WTC11 (cell line): Measurements from ENCODE around the gene VTN. TPM values are rescaled to one million over a fixed set of nuclear protein-coding genes. Genes with fewer than 3 reads are reported as not detected.

Experiments used
- ELF4 ChIP-seq: sonication (generic); formaldehyde crosslinking; IDR thresholded peaks from 2 replicates; pipeline ENCODE4 v1.8.1; 2022; ENCODE audit warnings: low read depth, mild to moderate bottlenecking, moderate library complexity, missing genetic modification reagents
- JUN ChIP-seq: sonication (generic); formaldehyde crosslinking; IDR thresholded peaks from 2 replicates; pipeline ENCODE4 v1.8.0; 2023; ENCODE audit warnings: mild to moderate bottlenecking, missing genetic modification reagents
- NFE2L1 ChIP-seq: sonication (generic); formaldehyde crosslinking; IDR thresholded peaks from 2 replicates; pipeline ENCODE4 v1.8.1; 2023; ENCODE audit warnings: missing genetic modification reagents
- NR1H2 ChIP-seq: sonication (generic); formaldehyde crosslinking; IDR thresholded peaks from 2 replicates; pipeline ENCODE4 v1.9.0; 2021; ENCODE audit warnings: mild to moderate bottlenecking, moderate library complexity, missing genetic modification reagents
- PRRX2 ChIP-seq: fragments of 250-450 bp; sonication (Bioruptor Pico); IDR thresholded peaks from 2 replicates; pipeline ENCODE4 v1.8.0; 2021; ENCODE audit warnings: mild to moderate bottlenecking
- TCF7 ChIP-seq: sonication (generic); formaldehyde crosslinking; IDR thresholded peaks from 2 replicates; pipeline ENCODE4 v1.8.0; 2022; ENCODE audit warnings: mild to moderate bottlenecking, low read depth, missing genetic modification reagents, moderate library complexity
- ZNF219 ChIP-seq: sonication (generic); formaldehyde crosslinking; IDR thresholded peaks from 2 replicates; pipeline ENCODE4 v1.8.0; 2023; ENCODE audit warnings: missing genetic modification reagents, mild to moderate bottlenecking, borderline replicate concordance
- ZNF423 ChIP-seq: fragments of 250-450 bp; sonication (Bioruptor Pico); IDR thresholded peaks from 2 replicates; pipeline ENCODE4 v2.1.2; 2022; ENCODE audit warnings: mild to moderate bottlenecking, moderate library complexity
- total RNA-seq: library from RNA; stranded (reverse); gene quantifications from 3 replicates; pipeline ENCODE4 v1.2.3, GENCODE V29; 2021
- TF ChIP-seq, protein P1 (sequence below): fragments of 250-450 bp; sonication (Bioruptor Pico); IDR thresholded peaks from 2 replicates; pipeline ENCODE4 v1.9.0; 2021; ENCODE audit warnings: mild to moderate bottlenecking, borderline replicate concordance
- TF ChIP-seq, protein P2 (sequence below): fragments of 250-450 bp; sonication (Bioruptor Pico); IDR thresholded peaks from 2 replicates; pipeline ENCODE4 v1.9.0; 2021; ENCODE audit warnings: mild to moderate bottlenecking
- TF ChIP-seq, protein P3 (sequence below): sonication (generic); formaldehyde crosslinking; IDR thresholded peaks from 2 replicates; pipeline ENCODE4 v1.8.1; 2022; ENCODE audit warnings: missing genetic modification reagents, borderline replicate concordance
- TF ChIP-seq, protein P4 (sequence below): sonication (generic); formaldehyde crosslinking; IDR thresholded peaks from 2 replicates; pipeline ENCODE4 v1.8.1; 2023; ENCODE audit warnings: mild to moderate bottlenecking, missing genetic modification reagents, borderline replicate concordance
- TF ChIP-seq, protein P5 (sequence below): sonication (generic); formaldehyde crosslinking; IDR thresholded peaks from 2 replicates; pipeline ENCODE4 v1.8.1; 2022; ENCODE audit warnings: low read depth, missing genetic modification reagents, borderline replicate concordance
- TF ChIP-seq, protein P6 (sequence below): sonication (generic); formaldehyde crosslinking; conservative IDR thresholded peaks from 2 replicates; pipeline ENCODE4 v1.8.1; 2023; ENCODE audit warnings: mild to moderate bottlenecking, low read depth, missing genetic modification reagents, moderate library complexity
- TF ChIP-seq, protein P7 (sequence below): fragments of 250-450 bp; sonication (Bioruptor Pico); IDR thresholded peaks from 2 replicates; pipeline ENCODE4 v1.8.0; 2021; ENCODE audit warnings: mild to moderate bottlenecking
- TF ChIP-seq, protein P8 (sequence below): fragments of 250-450 bp; sonication (Bioruptor Pico); conservative IDR thresholded peaks from 2 replicates; pipeline ENCODE4 v1.9.0; 2021; ENCODE audit warnings: mild to moderate bottlenecking

The VTN gene
- total RNA-seq, 1 experiment from 2014 or later = 1.6 TPM

DNA sequence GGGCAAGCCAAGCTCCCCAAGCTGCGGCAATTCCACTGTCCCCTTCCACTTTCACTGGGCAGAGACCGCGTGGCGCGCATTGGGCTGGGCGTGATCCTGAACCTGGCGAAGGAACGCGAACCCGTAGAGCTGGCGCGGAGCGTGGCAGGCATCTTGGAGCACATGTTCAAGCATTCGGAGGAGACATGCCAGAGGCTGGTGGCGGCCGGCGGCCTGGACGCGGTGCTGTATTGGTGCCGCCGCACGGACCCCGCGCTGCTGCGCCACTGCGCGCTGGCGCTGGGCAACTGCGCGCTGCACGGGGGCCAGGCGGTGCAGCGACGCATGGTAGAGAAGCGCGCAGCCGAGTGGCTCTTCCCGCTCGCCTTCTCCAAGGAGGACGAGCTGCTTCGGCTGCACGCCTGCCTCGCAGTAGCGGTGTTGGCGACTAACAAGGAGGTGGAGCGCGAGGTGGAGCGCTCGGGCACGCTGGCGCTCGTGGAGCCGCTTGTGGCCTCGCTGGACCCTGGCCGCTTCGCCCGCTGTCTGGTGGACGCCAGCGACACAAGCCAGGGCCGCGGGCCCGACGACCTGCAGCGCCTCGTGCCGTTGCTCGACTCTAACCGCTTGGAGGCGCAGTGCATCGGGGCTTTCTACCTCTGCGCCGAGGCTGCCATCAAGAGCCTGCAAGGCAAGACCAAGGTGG lies 11.2 kb upstream of the VTN start (continued):
- TF ChIP-seq, protein P1, sequence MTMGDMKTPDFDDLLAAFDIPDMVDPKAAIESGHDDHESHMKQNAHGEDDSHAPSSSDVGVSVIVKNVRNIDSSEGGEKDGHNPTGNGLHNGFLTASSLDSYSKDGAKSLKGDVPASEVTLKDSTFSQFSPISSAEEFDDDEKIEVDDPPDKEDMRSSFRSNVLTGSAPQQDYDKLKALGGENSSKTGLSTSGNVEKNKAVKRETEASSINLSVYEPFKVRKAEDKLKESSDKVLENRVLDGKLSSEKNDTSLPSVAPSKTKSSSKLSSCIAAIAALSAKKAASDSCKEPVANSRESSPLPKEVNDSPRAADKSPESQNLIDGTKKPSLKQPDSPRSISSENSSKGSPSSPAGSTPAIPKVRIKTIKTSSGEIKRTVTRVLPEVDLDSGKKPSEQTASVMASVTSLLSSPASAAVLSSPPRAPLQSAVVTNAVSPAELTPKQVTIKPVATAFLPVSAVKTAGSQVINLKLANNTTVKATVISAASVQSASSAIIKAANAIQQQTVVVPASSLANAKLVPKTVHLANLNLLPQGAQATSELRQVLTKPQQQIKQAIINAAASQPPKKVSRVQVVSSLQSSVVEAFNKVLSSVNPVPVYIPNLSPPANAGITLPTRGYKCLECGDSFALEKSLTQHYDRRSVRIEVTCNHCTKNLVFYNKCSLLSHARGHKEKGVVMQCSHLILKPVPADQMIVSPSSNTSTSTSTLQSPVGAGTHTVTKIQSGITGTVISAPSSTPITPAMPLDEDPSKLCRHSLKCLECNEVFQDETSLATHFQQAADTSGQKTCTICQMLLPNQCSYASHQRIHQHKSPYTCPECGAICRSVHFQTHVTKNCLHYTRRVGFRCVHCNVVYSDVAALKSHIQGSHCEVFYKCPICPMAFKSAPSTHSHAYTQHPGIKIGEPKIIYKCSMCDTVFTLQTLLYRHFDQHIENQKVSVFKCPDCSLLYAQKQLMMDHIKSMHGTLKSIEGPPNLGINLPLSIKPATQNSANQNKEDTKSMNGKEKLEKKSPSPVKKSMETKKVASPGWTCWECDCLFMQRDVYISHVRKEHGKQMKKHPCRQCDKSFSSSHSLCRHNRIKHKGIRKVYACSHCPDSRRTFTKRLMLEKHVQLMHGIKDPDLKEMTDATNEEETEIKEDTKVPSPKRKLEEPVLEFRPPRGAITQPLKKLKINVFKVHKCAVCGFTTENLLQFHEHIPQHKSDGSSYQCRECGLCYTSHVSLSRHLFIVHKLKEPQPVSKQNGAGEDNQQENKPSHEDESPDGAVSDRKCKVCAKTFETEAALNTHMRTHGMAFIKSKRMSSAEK (CRISPR knock-in tag) = no peak
- TF ChIP-seq ELF4 (no peak), NFE2L1 (CRISPR knock-in tag) (0 out of 2 replicates have a peak, but pooled peaks have one; percentile 52), ZNF423 (no peak), NR1H2 (no peak), ZNF219 (CRISPR knock-in tag) (0 out of 2 replicates have a peak, but pooled peaks have one; percentile 48), TCF7 (peak; percentile 38; the same call in 1 of the 2 replicates), PRRX2 (CRISPR knock-in tag) (0 out of 2 replicates have a peak, but pooled peaks have one; percentile 22), JUN (peak; percentile 71; the same call in 1 of the 2 replicates)
- TF ChIP-seq, protein P2, sequence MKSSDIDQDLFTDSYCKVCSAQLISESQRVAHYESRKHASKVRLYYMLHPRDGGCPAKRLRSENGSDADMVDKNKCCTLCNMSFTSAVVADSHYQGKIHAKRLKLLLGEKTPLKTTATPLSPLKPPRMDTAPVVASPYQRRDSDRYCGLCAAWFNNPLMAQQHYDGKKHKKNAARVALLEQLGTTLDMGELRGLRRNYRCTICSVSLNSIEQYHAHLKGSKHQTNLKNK (CRISPR knock-in tag) = no peak
- TF ChIP-seq, protein P3, sequence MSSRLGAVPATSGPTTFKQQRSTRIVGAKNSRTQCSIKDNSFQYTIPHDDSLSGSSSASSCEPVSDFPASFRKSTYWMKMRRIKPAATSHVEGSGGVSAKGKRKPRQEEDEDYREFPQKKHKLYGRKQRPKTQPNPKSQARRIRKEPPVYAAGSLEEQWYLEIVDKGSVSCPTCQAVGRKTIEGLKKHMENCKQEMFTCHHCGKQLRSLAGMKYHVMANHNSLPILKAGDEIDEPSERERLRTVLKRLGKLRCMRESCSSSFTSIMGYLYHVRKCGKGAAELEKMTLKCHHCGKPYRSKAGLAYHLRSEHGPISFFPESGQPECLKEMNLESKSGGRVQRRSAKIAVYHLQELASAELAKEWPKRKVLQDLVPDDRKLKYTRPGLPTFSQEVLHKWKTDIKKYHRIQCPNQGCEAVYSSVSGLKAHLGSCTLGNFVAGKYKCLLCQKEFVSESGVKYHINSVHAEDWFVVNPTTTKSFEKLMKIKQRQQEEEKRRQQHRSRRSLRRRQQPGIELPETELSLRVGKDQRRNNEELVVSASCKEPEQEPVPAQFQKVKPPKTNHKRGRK (CRISPR knock-in tag) = no peak
- TF ChIP-seq, protein P4, sequence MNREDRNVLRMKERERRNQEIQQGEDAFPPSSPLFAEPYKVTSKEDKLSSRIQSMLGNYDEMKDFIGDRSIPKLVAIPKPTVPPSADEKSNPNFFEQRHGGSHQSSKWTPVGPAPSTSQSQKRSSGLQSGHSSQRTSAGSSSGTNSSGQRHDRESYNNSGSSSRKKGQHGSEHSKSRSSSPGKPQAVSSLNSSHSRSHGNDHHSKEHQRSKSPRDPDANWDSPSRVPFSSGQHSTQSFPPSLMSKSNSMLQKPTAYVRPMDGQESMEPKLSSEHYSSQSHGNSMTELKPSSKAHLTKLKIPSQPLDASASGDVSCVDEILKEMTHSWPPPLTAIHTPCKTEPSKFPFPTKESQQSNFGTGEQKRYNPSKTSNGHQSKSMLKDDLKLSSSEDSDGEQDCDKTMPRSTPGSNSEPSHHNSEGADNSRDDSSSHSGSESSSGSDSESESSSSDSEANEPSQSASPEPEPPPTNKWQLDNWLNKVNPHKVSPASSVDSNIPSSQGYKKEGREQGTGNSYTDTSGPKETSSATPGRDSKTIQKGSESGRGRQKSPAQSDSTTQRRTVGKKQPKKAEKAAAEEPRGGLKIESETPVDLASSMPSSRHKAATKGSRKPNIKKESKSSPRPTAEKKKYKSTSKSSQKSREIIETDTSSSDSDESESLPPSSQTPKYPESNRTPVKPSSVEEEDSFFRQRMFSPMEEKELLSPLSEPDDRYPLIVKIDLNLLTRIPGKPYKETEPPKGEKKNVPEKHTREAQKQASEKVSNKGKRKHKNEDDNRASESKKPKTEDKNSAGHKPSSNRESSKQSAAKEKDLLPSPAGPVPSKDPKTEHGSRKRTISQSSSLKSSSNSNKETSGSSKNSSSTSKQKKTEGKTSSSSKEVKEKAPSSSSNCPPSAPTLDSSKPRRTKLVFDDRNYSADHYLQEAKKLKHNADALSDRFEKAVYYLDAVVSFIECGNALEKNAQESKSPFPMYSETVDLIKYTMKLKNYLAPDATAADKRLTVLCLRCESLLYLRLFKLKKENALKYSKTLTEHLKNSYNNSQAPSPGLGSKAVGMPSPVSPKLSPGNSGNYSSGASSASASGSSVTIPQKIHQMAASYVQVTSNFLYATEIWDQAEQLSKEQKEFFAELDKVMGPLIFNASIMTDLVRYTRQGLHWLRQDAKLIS = no peak
- TF ChIP-seq, protein P5, sequence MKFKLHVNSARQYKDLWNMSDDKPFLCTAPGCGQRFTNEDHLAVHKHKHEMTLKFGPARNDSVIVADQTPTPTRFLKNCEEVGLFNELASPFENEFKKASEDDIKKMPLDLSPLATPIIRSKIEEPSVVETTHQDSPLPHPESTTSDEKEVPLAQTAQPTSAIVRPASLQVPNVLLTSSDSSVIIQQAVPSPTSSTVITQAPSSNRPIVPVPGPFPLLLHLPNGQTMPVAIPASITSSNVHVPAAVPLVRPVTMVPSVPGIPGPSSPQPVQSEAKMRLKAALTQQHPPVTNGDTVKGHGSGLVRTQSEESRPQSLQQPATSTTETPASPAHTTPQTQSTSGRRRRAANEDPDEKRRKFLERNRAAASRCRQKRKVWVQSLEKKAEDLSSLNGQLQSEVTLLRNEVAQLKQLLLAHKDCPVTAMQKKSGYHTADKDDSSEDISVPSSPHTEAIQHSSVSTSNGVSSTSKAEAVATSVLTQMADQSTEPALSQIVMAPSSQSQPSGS (CRISPR knock-in tag) = no peak
- TF ChIP-seq, protein P6, sequence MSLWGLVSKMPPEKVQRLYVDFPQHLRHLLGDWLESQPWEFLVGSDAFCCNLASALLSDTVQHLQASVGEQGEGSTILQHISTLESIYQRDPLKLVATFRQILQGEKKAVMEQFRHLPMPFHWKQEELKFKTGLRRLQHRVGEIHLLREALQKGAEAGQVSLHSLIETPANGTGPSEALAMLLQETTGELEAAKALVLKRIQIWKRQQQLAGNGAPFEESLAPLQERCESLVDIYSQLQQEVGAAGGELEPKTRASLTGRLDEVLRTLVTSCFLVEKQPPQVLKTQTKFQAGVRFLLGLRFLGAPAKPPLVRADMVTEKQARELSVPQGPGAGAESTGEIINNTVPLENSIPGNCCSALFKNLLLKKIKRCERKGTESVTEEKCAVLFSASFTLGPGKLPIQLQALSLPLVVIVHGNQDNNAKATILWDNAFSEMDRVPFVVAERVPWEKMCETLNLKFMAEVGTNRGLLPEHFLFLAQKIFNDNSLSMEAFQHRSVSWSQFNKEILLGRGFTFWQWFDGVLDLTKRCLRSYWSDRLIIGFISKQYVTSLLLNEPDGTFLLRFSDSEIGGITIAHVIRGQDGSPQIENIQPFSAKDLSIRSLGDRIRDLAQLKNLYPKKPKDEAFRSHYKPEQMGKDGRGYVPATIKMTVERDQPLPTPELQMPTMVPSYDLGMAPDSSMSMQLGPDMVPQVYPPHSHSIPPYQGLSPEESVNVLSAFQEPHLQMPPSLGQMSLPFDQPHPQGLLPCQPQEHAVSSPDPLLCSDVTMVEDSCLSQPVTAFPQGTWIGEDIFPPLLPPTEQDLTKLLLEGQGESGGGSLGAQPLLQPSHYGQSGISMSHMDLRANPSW (CRISPR knock-in tag) = no peak
- TF ChIP-seq, protein P7, sequence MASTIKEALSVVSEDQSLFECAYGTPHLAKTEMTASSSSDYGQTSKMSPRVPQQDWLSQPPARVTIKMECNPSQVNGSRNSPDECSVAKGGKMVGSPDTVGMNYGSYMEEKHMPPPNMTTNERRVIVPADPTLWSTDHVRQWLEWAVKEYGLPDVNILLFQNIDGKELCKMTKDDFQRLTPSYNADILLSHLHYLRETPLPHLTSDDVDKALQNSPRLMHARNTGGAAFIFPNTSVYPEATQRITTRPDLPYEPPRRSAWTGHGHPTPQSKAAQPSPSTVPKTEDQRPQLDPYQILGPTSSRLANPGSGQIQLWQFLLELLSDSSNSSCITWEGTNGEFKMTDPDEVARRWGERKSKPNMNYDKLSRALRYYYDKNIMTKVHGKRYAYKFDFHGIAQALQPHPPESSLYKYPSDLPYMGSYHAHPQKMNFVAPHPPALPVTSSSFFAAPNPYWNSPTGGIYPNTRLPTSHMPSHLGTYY (CRISPR knock-in tag) = no peak
- TF ChIP-seq, protein P8, sequence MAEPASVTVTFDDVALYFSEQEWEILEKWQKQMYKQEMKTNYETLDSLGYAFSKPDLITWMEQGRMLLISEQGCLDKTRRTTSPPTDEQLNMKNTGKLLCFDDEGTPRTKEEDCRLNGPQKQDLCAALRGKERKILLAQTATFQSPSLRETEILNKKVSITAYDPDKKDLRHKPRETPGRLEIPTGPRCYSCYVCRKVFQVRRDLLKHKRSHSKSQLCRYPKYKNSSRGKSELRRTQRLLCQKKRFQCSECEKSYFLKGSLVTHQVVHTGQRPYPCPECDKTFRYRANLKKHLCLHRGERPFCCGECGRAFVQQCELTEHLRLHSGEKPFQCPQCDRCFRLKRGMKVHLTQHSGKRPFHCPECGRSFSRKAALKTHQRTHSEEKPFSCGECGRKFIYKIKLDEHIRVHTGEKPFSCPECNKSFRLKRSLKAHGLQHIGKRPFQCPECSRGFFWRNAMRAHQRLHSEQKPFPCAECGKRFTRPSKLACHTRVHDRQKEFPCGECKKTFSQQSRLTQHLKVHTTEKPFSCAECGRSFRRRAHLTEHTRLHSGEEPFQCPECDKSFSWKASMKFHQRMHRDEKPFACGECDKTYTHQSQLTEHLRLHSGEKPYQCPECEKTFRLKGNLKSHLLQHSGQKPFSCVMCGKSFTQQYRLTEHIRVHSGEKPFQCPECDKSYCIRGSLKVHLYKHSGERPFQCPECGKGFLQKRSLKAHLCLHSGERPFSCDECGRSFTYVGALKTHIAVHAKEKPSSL (CRISPR knock-in tag) = no peak
